HepG2 (cell line): ENCODE results near the gene TRAF4. TPM values are rescaled to one million over a fixed set of nuclear protein-coding genes. Genes with fewer than 3 reads are reported as not detected.

Experiments
- ARNT2 ChIP-seq: sonication (generic); formaldehyde crosslinking; IDR thresholded peaks from 2 replicates; pipeline ENCODE4 v1.8.0; 2022; ENCODE audit warnings: mild to moderate bottlenecking, low read depth, missing genetic modification reagents, moderate library complexity
- CEBPG ChIP-seq: IDR thresholded peaks from 2 replicates; pipeline ENCODE4 v1.6.1; 2016
- EED ChIP-seq: sonication (generic); formaldehyde crosslinking; IDR thresholded peaks from 2 replicates; pipeline ENCODE4 v1.5.0; 2020; ENCODE audit warnings: mild to moderate bottlenecking, missing genetic modification reagents
- HNRNPK ChIP-seq: fragments of 200-400 bp; formaldehyde crosslinking; IDR thresholded peaks from 2 replicates; pipeline ENCODE4 v1.6.1; 2018; ENCODE audit warnings: low read length, low read depth, moderate library complexity, mild to moderate bottlenecking; ENCODE audit not compliant: poor library complexity, severe bottlenecking
- KLF6 ChIP-seq: IDR thresholded peaks from 2 replicates; pipeline ENCODE4 v1.8.0; 2016; ENCODE audit warnings: missing biosample characterization, missing genetic modification reagents
- KMT2B ChIP-seq: IDR thresholded peaks from 2 replicates; pipeline ENCODE4 v1.6.1; 2016; ENCODE audit warnings: missing genetic modification reagents, missing compliant biosample characterization
- POLR2AphosphoS5 ChIP-seq: IDR thresholded peaks from 2 replicates; pipeline ENCODE4 v1.6.1; 2012; ENCODE audit warnings: low read depth, low read length
- REL ChIP-seq: sonication (generic); formaldehyde crosslinking; conservative IDR thresholded peaks from 2 replicates; pipeline ENCODE4 v1.8.0; 2022; ENCODE audit warnings: mild to moderate bottlenecking, missing genetic modification reagents, moderate library complexity
- SALL2 ChIP-seq: sonication (generic); formaldehyde crosslinking; IDR thresholded peaks from 2 replicates; pipeline ENCODE4 v1.8.1; 2023; ENCODE audit warnings: mild to moderate bottlenecking, missing genetic modification reagents, inconsistent platforms
- THRA ChIP-seq: sonication (generic); formaldehyde crosslinking; IDR thresholded peaks from 2 replicates; pipeline ENCODE4 v1.4.0; 2020; ENCODE audit warnings: missing genetic modification reagents, borderline replicate concordance
- ZBTB7A ChIP-seq: sonication (generic); formaldehyde crosslinking; IDR thresholded peaks from 2 replicates; pipeline ENCODE4 v1.8.0; 2022; ENCODE audit warnings: mild to moderate bottlenecking, missing genetic modification reagents
- ZNF234 ChIP-seq: sonication (generic); formaldehyde crosslinking; conservative IDR thresholded peaks from 2 replicates; pipeline ENCODE4 v1.5.1; 2020; ENCODE audit warnings: mild to moderate bottlenecking, missing genetic modification reagents
- ZNF367 ChIP-seq: sonication (generic); formaldehyde crosslinking; IDR thresholded peaks from 2 replicates; pipeline ENCODE4 v1.4.0; 2020; ENCODE audit warnings: missing genetic modification reagents, borderline replicate concordance
- ZNF441 ChIP-seq: sonication (generic); formaldehyde crosslinking; IDR thresholded peaks from 2 replicates; pipeline ENCODE4 v1.7.0; 2021; ENCODE audit warnings: missing genetic modification reagents, borderline replicate concordance
- ZNF501 ChIP-seq: sonication (generic); formaldehyde crosslinking; IDR thresholded peaks from 2 replicates; pipeline ENCODE4 v1.5.1; 2020; ENCODE audit warnings: mild to moderate bottlenecking, moderate library complexity, missing genetic modification reagents
- ZNF547 ChIP-seq: sonication (generic); formaldehyde crosslinking; IDR thresholded peaks from 2 replicates; pipeline ENCODE4 v1.5.1; 2020; ENCODE audit warnings: mild to moderate bottlenecking, missing genetic modification reagents
- ZNF549 ChIP-seq: sonication (generic); formaldehyde crosslinking; IDR thresholded peaks from 2 replicates; pipeline ENCODE4 v1.5.0; 2020; ENCODE audit warnings: missing genetic modification reagents
- ZNF639 ChIP-seq: conservative IDR thresholded peaks from 2 replicates; pipeline ENCODE4 v1.6.1; 2018; ENCODE audit warnings: missing genetic modification reagents
- polyA plus RNA-seq, 8 experiments: library from polyadenylated mRNA; depleted of rRNA in 3 of 8; stranded (reverse) in 7 of 8; unstranded in 1 of 8; fragments of >200 nt; fragmentation: Illumina TruSeq in 4 of 8; extraction: Trizol in 4 of 8; gene quantifications; 2 replicates each; pipeline versions ENCODE4 v1.2.1 to v1.2.3, GENCODE V29; 2011 to 2016; ENCODE audit warnings: low read depth in 4 of 8, missing spikeins in 1 of 8, mixed read lengths in 1 of 8; ENCODE audit not compliant: insufficient read depth in 1 of 8
- total RNA-seq, 5 experiments: library from RNA; depleted of rRNA; stranded (reverse); fragments of >200 nt; fragmentation: Illumina TruSeq; extraction: Trizol; gene quantifications; 2 replicates each; pipeline ENCODE4 v1.2.3, GENCODE V29; 2016; ENCODE audit warnings: low read depth in 1 of 5
- TF ChIP-seq, protein P1 (sequence below), 2 experiments: IDR thresholded peaks; 2 replicates each; pipeline ENCODE4 v1.6.1; 2011 to 2012; ENCODE audit warnings: low read length in 2 of 2, borderline replicate concordance in 1 of 2, low read depth in 1 of 2, mild to moderate bottlenecking in 1 of 2, moderate library complexity in 1 of 2
- TF ChIP-seq, protein P2 (sequence below): sonication (generic); formaldehyde crosslinking; IDR thresholded peaks from 2 replicates; pipeline ENCODE4 v1.8.1; 2023; ENCODE audit warnings: mild to moderate bottlenecking, missing genetic modification reagents, borderline replicate concordance
- TF ChIP-seq, protein P3 (sequence below): sonication (generic); formaldehyde crosslinking; IDR thresholded peaks from 2 replicates; pipeline ENCODE4 v1.5.1; 2020; ENCODE audit warnings: mild to moderate bottlenecking, missing genetic modification reagents, moderate library complexity

The TRAF4 gene
- total and polyA plus RNA-seq, 2 of the 13 experiments (the other 11 are each of a cell fraction or from before 2014, with no cell fraction given) = 86.0 to 89.9 TPM

DNA sequence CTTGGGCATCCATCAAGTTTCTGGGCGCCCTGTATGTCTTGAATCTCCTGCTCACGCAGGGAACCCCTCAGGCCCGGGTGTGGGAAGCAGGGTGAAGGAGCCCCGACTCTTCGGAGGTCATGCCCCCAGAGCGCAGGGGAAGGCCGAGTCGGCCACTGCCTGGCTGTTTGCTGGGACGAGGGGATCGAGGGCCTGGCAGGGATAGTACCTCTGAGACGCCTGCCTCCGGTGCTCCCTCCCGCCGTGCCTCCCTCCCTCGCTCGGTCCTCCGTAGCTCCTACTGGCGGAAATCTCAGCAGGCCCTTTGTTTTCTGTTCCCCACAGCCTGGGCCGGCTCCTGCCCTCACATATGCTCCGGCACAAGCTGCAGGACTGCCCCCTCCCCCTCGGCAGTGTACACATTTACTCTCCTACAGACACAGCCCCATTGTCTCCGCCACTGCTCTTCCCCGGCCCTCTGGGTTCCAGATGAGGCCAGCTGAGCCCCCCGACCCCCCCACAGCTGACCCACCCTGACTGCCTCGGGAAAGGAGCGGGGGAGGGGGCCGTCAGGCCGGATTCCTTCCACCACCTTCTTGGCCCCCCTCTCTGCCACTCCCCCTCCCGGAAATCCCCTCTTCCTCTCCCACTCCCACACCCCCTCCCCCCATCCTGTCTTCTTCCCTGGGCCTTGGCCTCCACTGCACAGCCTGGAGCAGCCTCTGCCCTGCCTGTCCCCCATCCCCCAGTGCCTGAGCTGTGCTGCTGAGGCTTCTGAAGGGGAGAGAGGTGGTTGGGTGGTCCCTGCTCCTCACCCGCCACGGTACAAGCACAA is 1.4 kb downstream of the TRAF4 start (continued):
- TF ChIP-seq, protein P1, sequence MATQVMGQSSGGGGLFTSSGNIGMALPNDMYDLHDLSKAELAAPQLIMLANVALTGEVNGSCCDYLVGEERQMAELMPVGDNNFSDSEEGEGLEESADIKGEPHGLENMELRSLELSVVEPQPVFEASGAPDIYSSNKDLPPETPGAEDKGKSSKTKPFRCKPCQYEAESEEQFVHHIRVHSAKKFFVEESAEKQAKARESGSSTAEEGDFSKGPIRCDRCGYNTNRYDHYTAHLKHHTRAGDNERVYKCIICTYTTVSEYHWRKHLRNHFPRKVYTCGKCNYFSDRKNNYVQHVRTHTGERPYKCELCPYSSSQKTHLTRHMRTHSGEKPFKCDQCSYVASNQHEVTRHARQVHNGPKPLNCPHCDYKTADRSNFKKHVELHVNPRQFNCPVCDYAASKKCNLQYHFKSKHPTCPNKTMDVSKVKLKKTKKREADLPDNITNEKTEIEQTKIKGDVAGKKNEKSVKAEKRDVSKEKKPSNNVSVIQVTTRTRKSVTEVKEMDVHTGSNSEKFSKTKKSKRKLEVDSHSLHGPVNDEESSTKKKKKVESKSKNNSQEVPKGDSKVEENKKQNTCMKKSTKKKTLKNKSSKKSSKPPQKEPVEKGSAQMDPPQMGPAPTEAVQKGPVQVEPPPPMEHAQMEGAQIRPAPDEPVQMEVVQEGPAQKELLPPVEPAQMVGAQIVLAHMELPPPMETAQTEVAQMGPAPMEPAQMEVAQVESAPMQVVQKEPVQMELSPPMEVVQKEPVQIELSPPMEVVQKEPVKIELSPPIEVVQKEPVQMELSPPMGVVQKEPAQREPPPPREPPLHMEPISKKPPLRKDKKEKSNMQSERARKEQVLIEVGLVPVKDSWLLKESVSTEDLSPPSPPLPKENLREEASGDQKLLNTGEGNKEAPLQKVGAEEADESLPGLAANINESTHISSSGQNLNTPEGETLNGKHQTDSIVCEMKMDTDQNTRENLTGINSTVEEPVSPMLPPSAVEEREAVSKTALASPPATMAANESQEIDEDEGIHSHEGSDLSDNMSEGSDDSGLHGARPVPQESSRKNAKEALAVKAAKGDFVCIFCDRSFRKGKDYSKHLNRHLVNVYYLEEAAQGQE (IDR thresholded peaks at IDR 0.05; ENCODE audit: borderline replicate concordance in 1 of 2, low read depth in 1 of 2, low read length in 2 of 2) = 0 out of 4 replicates have a peak, but pooled peaks of 1 of the 2 experiments have one; percentile 11
- TF ChIP-seq EED (no peak), KMT2B (CRISPR knock-in tag) (no peak), POLR2AphosphoS5 (peak; percentile 76), ZBTB7A (peak; percentile 75), ZNF547 (no peak), ZNF367 (CRISPR knock-in tag) (no peak), KLF6 (CRISPR knock-in tag) (no peak), ZNF639 (CRISPR knock-in tag) (0 out of 2 replicates have a peak, but pooled peaks have one; percentile 59), ZNF441 (no peak), HNRNPK (peak; percentile 72), ZNF549 (no peak), REL (CRISPR knock-in tag) (no peak), CEBPG (0 out of 2 replicates have a peak, but pooled peaks have one; percentile 9), ARNT2 (peak; percentile 69; the same call in 1 of the 2 replicates), THRA (CRISPR knock-in tag) (0 out of 2 replicates have a peak, but pooled peaks have one; percentile 26), SALL2 (no peak), ZNF234 (CRISPR knock-in tag) (peak; percentile 74; the same call in 1 of the 2 replicates), ZNF501 (peak; percentile 83)
- TF ChIP-seq, protein P2, sequence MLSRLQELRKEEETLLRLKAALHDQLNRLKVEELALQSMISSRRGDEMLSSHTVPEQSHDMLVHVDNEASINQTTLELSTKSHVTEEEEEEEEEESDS (CRISPR knock-in tag) = no peak
- TF ChIP-seq, protein P3, sequence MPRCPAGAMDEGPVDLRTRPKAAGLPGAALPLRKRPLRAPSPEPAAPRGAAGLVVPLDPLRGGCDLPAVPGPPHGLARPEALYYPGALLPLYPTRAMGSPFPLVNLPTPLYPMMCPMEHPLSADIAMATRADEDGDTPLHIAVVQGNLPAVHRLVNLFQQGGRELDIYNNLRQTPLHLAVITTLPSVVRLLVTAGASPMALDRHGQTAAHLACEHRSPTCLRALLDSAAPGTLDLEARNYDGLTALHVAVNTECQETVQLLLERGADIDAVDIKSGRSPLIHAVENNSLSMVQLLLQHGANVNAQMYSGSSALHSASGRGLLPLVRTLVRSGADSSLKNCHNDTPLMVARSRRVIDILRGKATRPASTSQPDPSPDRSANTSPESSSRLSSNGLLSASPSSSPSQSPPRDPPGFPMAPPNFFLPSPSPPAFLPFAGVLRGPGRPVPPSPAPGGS (CRISPR knock-in tag) = 0 out of 2 replicates have a peak, but pooled peaks have one; percentile 39
